GM18505 (cell line): ENCODE data around the gene PLA1A.

ENCODE experiments used
- ATAC-seq: cut with Tn5 transposase; IDR thresholded peaks from one replicate; pipeline ENCODE4 v1.9.1; 2021; ENCODE audit not compliant: unreplicated experiment
- POLR2A ChIP-seq: IDR thresholded peaks from 4 replicates; pipeline ENCODE4 v1.6.1; 2011; ENCODE audit warnings: borderline replicate concordance; ENCODE audit not compliant: insufficient read depth, insufficient read length; ENCODE audit errors: extremely low read depth

The PLA1A gene

GRCh38 chr3:119602676-119603075 lies 5.0 kb downstream of the PLA1A start:
- no peak for TF ChIP-seq POLR2A
- ATAC-seq: no peak

GRCh38 chr3:119604878-119605277 lies 7.2 kb downstream of the PLA1A start:
- no peak for TF ChIP-seq POLR2A

GRCh38 chr3:119608405-119609000 lies 10.8 kb downstream of the PLA1A start:
- ATAC-seq: no peak
- TF ChIP-seq POLR2A: no peak

More at GRCh38 chr3:119604878-119605277, 7.2 kb downstream of the PLA1A start:
- no peak for ATAC-seq

GRCh38 chr3:119609301-119609700 lies 11.6 kb downstream of the PLA1A start:
- no peak for TF ChIP-seq POLR2A
- ATAC-seq: no peak

- no peak for TF ChIP-seq POLR2A
- no peak for ATAC-seq
Observed at GRCh38 chr3:119611664-119612063, 14.0 kb downstream of the PLA1A start.

GRCh38 chr3:119613201-119613600 lies 15.5 kb downstream of the PLA1A start:
- no peak for TF ChIP-seq POLR2A
- ATAC-seq: no peak

- no peak for TF ChIP-seq POLR2A
- ATAC-seq: no peak
Observed at GRCh38 chr3:119613872-119614271, 16.2 kb downstream of the PLA1A start.

GRCh38 chr3:119616056-119616455 lies 18.4 kb downstream of the PLA1A start:
- no peak for ATAC-seq
- no peak for TF ChIP-seq POLR2A

GRCh38 chr3:119619094-119619493 lies 21.4 kb downstream of the PLA1A start:
- no peak for ATAC-seq
- no peak for TF ChIP-seq POLR2A

GRCh38 chr3:119620899-119621298 lies 23.2 kb downstream of the PLA1A start:
- TF ChIP-seq POLR2A: no peak
- no peak for ATAC-seq

GRCh38 chr3:119624002-119624720 lies 26.5 kb downstream of the PLA1A start:
- TF ChIP-seq POLR2A: no peak
- no peak for ATAC-seq

GRCh38 chr3:119625451-119626153 lies 27.9 kb downstream of the PLA1A start:
- ATAC-seq: no peak
- TF ChIP-seq POLR2A: no peak

- ATAC-seq: no peak
- no peak for TF ChIP-seq POLR2A
Observed at GRCh38 chr3:119626196-119626595, 28.5 kb downstream of the PLA1A start.

- ATAC-seq: no peak
- peak; percentile 42 for TF ChIP-seq POLR2A
Observed at GRCh38 chr3:119627461-119627860, 29.8 kb downstream of the PLA1A start.
